Measurements from ENCODE around the gene CRYBA1. TPM values are rescaled to one million over a fixed set of nuclear protein-coding genes. Genes with fewer than 3 reads are reported as not detected.
"Not testable (repeated sequence)": the region's sequence is repeated elsewhere in the genome, so short reads cannot be mapped to it uniquely, and the experiment has no call there.

CRYBA1 gene
- polyA plus RNA-seq (ENCODE audit: insufficient read length in 4 of 4), result not detected

GRCh38 chr17:29246628-29247027 is at the start of gene CRYBA1:
CRYBA1 (plus strand) TSS chr17:29246859; CDS start chr17:29246864, 5 bp downstream.
- no peak for DNase-seq (ENCODE audit: low read depth in 4 of 4, low spot score in 3 of 4)

GRCh38 chr17:29197516-29198272 is 49.0 kb upstream of the CRYBA1 start:
- no peak for DNase-seq (ENCODE audit: low read depth in 4 of 4, low spot score in 3 of 4)

- DNase-seq (ENCODE audit: low read depth in 4 of 4, low spot score in 3 of 4), result not testable (repeated sequence)
Observed at GRCh38 chr17:29204068-29204804, 42.4 kb upstream of the CRYBA1 start.

- no peak for DNase-seq (ENCODE audit: low read depth in 4 of 4, low spot score in 3 of 4)
Observed at GRCh38 chr17:29205047-29205446, 41.6 kb upstream of the CRYBA1 start.

- no peak for DNase-seq (ENCODE audit: low read depth in 4 of 4, low spot score in 3 of 4)
Observed at GRCh38 chr17:29207975-29208374, 38.7 kb upstream of the CRYBA1 start.

- no peak for DNase-seq (ENCODE audit: low read depth in 4 of 4, low spot score in 3 of 4)
Observed at GRCh38 chr17:29209073-29209472, 37.6 kb upstream of the CRYBA1 start.

- no peak for DNase-seq (ENCODE audit: low read depth in 4 of 4, low spot score in 3 of 4)
Observed at GRCh38 chr17:29210879-29211278, 35.8 kb upstream of the CRYBA1 start.

GRCh38 chr17:29212094-29212631 is 34.5 kb upstream of the CRYBA1 start:
- no peak for DNase-seq (ENCODE audit: low read depth in 4 of 4, low spot score in 3 of 4)

- no peak for DNase-seq (ENCODE audit: low read depth in 4 of 4, low spot score in 3 of 4)
Observed at GRCh38 chr17:29212681-29213121, 34.0 kb upstream of the CRYBA1 start.

- DNase-seq (ENCODE audit: low read depth in 4 of 4, low spot score in 3 of 4), result no peak
Observed at GRCh38 chr17:29214215-29215146, 32.2 kb upstream of the CRYBA1 start.

- no peak for DNase-seq (ENCODE audit: low read depth in 4 of 4, low spot score in 3 of 4)
Observed at GRCh38 chr17:29215174-29215573, 31.5 kb upstream of the CRYBA1 start.

GRCh38 chr17:29215717-29216116 is 30.9 kb upstream of the CRYBA1 start:
- no peak for DNase-seq (ENCODE audit: low read depth in 4 of 4, low spot score in 3 of 4)

GRCh38 chr17:29216181-29216580 is 30.5 kb upstream of the CRYBA1 start:
- DNase-seq (ENCODE audit: low read depth in 4 of 4, low spot score in 3 of 4), result no peak

GRCh38 chr17:29216856-29217255 is 29.8 kb upstream of the CRYBA1 start:
- DNase-seq (ENCODE audit: low read depth in 4 of 4, low spot score in 3 of 4), result no peak

GRCh38 chr17:29219378-29220047 is 27.1 kb upstream of the CRYBA1 start:
- DNase-seq (ENCODE audit: low read depth in 4 of 4, low spot score in 3 of 4), result peak; percentile 66 to 80 (median 70)

GRCh38 chr17:29221338-29221737 is 25.3 kb upstream of the CRYBA1 start:
- not testable (repeated sequence) for DNase-seq (ENCODE audit: low read depth in 4 of 4, low spot score in 3 of 4)

GRCh38 chr17:29225396-29225795 is 21.3 kb upstream of the CRYBA1 start:
- no peak for DNase-seq (ENCODE audit: low read depth in 4 of 4, low spot score in 3 of 4)

GRCh38 chr17:29233301-29233700 is 13.4 kb upstream of the CRYBA1 start:
- no peak for DNase-seq (ENCODE audit: low read depth in 4 of 4, low spot score in 3 of 4)

GRCh38 chr17:29234972-29235371 is 11.7 kb upstream of the CRYBA1 start:
- DNase-seq (ENCODE audit: low read depth in 4 of 4, low spot score in 3 of 4), result not testable (repeated sequence)

- DNase-seq (ENCODE audit: low read depth in 4 of 4, low spot score in 3 of 4), result no peak
Observed at GRCh38 chr17:29235904-29236303, 10.8 kb upstream of the CRYBA1 start.

All from left renal pelvis (tissue), 4 donors.